ENCODE results near the gene FBXO33.

DNA sequence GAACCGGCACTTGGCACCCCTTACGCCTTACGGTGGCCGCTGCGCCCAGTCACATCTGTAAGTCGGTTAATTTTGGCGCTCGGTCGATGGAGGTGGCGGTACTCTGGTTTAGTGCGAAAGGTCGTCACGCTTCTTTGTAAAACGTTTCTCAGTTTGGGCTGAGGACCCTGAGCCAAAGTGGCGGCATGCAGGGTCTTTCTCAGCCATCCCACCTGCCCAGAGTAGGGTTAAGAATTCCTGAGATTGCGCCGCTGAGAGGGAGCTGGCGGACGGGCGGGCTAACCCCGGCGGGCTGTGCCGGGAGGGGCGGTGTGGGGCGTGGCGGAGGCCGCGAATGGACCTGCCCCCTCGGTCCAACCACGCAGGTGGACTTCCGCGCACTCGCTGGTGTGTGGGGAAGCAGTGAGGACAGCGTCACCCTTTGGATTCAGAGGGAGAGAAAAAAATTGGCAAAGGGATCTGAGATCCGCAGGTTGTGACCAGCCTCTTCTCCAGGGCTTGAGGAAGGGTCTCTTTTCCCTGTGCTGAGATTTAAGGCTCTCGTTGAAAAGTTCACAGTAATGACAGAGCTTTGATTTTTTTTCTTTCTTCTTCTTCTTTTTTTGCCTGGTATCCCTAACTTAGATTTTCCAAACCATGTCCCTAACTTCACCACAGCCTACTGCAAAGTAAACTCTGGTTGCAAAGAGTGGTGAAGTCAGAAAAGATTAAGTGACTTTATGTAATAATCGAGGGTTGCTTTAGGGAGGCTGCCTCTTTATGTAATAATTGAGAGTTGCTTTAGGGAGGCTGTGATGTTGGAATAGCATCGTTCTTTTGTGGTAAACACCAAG, 602 bp upstream of the FBXO33 start:
- TF ChIP-seq POLR2A (IDR thresholded peaks at IDR 0.05; ENCODE audit: borderline replicate concordance, extremely low read depth, insufficient read depth, insufficient read length) (peak; percentile 41), CEBPB (IDR thresholded peaks at IDR 0.05; ENCODE audit: low read depth) (no peak), ELF1 (IDR thresholded peaks at IDR 0.05; ENCODE audit: borderline replicate concordance, low read depth) (no peak), TCF7L2 (IDR thresholded peaks at IDR 0.05; ENCODE audit: borderline replicate concordance, extremely low read depth, insufficient read depth, insufficient read length) (no peak), EZH2phosphoT487 (IDR thresholded peaks at IDR 0.05; ENCODE audit: borderline replicate concordance) (no peak), RAD21 (IDR thresholded peaks at IDR 0.05; ENCODE audit: low read depth) (peak; percentile 41; the same call in 1 of the 2 replicates), EZH2 (IDR thresholded peaks at IDR 0.05) (no peak)
- TF ChIP-seq, protein P1, sequence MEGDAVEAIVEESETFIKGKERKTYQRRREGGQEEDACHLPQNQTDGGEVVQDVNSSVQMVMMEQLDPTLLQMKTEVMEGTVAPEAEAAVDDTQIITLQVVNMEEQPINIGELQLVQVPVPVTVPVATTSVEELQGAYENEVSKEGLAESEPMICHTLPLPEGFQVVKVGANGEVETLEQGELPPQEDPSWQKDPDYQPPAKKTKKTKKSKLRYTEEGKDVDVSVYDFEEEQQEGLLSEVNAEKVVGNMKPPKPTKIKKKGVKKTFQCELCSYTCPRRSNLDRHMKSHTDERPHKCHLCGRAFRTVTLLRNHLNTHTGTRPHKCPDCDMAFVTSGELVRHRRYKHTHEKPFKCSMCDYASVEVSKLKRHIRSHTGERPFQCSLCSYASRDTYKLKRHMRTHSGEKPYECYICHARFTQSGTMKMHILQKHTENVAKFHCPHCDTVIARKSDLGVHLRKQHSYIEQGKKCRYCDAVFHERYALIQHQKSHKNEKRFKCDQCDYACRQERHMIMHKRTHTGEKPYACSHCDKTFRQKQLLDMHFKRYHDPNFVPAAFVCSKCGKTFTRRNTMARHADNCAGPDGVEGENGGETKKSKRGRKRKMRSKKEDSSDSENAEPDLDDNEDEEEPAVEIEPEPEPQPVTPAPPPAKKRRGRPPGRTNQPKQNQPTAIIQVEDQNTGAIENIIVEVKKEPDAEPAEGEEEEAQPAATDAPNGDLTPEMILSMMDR (IDR thresholded peaks at IDR 0.05 in 2 of 3, conservative IDR thresholded peaks at IDR 0.05 in 1 of 3; ENCODE audit: borderline replicate concordance in 1 of 3, insufficient read depth in 1 of 3, low read depth in 2 of 3, low read length in 2 of 3) = peak in 1 of 3 experiments; percentile 25; a peak in 1 of 6 replicates
- TF ChIP-seq, protein P2, sequence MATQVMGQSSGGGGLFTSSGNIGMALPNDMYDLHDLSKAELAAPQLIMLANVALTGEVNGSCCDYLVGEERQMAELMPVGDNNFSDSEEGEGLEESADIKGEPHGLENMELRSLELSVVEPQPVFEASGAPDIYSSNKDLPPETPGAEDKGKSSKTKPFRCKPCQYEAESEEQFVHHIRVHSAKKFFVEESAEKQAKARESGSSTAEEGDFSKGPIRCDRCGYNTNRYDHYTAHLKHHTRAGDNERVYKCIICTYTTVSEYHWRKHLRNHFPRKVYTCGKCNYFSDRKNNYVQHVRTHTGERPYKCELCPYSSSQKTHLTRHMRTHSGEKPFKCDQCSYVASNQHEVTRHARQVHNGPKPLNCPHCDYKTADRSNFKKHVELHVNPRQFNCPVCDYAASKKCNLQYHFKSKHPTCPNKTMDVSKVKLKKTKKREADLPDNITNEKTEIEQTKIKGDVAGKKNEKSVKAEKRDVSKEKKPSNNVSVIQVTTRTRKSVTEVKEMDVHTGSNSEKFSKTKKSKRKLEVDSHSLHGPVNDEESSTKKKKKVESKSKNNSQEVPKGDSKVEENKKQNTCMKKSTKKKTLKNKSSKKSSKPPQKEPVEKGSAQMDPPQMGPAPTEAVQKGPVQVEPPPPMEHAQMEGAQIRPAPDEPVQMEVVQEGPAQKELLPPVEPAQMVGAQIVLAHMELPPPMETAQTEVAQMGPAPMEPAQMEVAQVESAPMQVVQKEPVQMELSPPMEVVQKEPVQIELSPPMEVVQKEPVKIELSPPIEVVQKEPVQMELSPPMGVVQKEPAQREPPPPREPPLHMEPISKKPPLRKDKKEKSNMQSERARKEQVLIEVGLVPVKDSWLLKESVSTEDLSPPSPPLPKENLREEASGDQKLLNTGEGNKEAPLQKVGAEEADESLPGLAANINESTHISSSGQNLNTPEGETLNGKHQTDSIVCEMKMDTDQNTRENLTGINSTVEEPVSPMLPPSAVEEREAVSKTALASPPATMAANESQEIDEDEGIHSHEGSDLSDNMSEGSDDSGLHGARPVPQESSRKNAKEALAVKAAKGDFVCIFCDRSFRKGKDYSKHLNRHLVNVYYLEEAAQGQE (IDR thresholded peaks at IDR 0.05; ENCODE audit: low read depth) = no peak

Data from HCT116 (cell line).